Measurements from ENCODE around the gene KIF26B. TPM values are rescaled to one million over a fixed set of nuclear protein-coding genes. Genes with fewer than 3 reads are reported as not detected.
A peak's percentile ranks its signal among the peaks of the same experiment; 100 is the strongest.

Gene KIF26B
- total RNA-seq, 4 donors from 2014 or later, result 2.4 to 6.7 (median 6.1) TPM

DNA sequence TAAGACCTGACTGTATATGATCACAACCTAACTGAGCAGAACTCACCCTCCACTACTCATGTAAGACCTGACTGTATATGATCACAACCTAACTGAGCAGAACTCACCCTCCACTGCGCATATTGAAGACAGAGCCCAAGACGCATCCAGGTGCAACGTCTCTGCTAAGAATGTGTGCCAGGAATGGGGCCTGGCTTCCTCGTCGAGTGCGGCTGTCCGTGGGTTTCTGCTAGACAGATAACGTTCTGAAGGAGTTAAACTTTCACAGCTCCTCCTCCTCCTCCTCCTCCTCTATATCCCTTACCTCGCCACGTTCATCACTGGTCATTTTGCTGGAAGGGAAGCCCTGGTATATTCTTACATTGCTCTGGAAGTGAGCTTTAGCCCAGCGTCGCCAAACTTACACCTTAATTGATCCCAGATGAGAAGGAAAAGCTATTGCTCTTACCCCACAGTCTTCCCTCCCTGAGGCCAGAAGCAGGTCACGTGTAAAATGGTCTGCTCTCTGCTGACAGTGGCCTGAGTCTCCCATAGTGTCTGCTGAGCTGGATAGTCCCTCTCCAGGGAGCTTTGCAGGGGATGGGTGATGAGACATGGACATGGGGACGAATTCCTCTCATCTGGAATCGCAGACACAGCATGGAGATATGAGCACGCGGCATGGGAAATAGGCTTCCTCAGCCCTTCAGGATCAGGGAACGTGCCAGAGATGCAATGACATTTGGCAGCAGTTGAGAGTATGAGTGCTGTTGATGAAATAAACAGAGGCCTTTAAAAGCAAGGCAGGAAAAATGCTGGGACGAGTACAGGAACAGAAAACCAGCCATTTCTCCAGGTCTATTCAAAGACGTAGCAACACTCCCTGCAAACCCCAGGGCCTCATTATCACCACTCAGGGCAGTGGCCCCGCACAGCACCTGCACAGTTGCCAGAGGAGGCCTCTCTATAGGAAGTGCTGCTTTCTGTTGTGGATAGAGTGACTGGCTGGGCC is 528.1 kb downstream of the KIF26B start:
- Histone ChIP-seq H3K27me3 (no peaks in the 10 kb centered on the region), H3K36me3 (no peaks in the 10 kb centered on the region), H3K27ac (no peak overlapping the region), H3K9me3 (no peaks in the 10 kb centered on the region), H3K4me1 (no peaks in the 10 kb centered on the region), H3K4me3 (replicated peaks in 1 of 3) (no peak overlapping the region)
- intact Hi-C loops (cut with DNase I), result no loop called here
- TF ChIP-seq POLR2A (IDR thresholded peaks at IDR 0.05), result no peak
- TF ChIP-seq, protein P1, sequence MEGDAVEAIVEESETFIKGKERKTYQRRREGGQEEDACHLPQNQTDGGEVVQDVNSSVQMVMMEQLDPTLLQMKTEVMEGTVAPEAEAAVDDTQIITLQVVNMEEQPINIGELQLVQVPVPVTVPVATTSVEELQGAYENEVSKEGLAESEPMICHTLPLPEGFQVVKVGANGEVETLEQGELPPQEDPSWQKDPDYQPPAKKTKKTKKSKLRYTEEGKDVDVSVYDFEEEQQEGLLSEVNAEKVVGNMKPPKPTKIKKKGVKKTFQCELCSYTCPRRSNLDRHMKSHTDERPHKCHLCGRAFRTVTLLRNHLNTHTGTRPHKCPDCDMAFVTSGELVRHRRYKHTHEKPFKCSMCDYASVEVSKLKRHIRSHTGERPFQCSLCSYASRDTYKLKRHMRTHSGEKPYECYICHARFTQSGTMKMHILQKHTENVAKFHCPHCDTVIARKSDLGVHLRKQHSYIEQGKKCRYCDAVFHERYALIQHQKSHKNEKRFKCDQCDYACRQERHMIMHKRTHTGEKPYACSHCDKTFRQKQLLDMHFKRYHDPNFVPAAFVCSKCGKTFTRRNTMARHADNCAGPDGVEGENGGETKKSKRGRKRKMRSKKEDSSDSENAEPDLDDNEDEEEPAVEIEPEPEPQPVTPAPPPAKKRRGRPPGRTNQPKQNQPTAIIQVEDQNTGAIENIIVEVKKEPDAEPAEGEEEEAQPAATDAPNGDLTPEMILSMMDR (IDR thresholded peaks at IDR 0.05), result no peak
- peak in 1 of 2 donors; percentile 14 for DNase-seq
- WGBS, 2 donors, result 58 to 70% methylated on average over 21 of the region's 21 CpGs

DNA sequence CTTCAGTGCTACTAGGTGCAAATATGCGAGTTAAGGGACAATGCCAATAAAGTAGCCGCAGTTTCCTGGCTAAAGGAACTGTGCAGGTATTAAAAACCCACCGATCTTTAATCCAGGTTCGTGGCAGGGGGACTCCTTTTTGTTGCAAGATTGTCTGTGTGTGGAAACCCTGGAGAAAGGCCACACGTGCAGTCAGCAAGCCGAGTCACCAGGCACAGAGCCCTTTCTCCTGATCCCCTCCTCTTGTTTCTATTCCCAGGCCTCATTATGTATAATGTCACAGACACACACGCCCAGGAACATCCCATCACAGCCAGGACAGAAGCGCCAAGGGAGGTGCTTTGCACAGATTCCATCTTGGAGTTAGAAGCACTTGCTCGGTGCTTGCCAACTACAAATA is 528.9 kb downstream of the KIF26B start:
- Histone ChIP-seq H3K9me3 (no peaks in the 10 kb centered on the region), H3K4me1 (no peaks in the 10 kb centered on the region), H3K27ac (no peak overlapping the region), H3K36me3 (no peaks in the 10 kb centered on the region), H3K4me3 (replicated peaks in 1 of 3) (no peak overlapping the region), H3K27me3 (no peaks in the 10 kb centered on the region)
- TF ChIP-seq, protein P1 (IDR thresholded peaks at IDR 0.05), result no peak
- no peak for TF ChIP-seq POLR2A (IDR thresholded peaks at IDR 0.05)
- DNase-seq, result no peak
- 73 to 86% methylated on average over 9 of the region's 9 CpGs for WGBS, 2 donors
- intact Hi-C loops (cut with DNase I), result no loop called here

DNA sequence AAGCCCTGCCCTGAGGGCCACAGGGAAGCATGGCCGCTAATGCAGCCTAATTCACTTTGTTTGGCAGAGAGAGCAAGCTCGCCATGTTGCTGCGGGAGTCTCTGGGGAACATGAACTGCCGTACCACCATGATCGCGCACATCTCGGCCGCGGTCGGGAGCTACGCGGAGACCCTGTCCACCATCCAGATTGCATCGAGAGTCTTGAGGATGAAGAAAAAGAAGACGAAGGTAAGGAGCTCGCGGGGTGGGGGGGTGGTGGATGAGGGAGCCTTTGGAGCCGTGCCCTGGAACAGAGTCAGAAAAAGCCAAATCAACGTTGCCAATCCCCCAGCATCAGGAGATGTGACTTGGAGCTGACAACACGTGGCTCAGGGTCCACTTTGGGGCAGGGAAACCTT is 529.4 kb downstream of the KIF26B start:
- no peaks in the 10 kb centered on the region for H3K36me3 ChIP-seq
- WGBS, 2 donors, result 93 to 96% methylated on average over 19 of the region's 19 CpGs
- H3K9me3 ChIP-seq, result no peaks in the 10 kb centered on the region
- TF ChIP-seq, protein P1 (IDR thresholded peaks at IDR 0.05), result no peak
- no peak for TF ChIP-seq POLR2A (IDR thresholded peaks at IDR 0.05)
- no peaks in the 10 kb centered on the region for H3K4me1 ChIP-seq
- H3K27ac ChIP-seq, result no peak overlapping the region
- H3K4me3 ChIP-seq (replicated peaks in 1 of 3), result no peak overlapping the region
- no peaks in the 10 kb centered on the region for H3K27me3 ChIP-seq
- intact Hi-C loops (cut with DNase I), result no loop called here
- no peak for DNase-seq

DNA sequence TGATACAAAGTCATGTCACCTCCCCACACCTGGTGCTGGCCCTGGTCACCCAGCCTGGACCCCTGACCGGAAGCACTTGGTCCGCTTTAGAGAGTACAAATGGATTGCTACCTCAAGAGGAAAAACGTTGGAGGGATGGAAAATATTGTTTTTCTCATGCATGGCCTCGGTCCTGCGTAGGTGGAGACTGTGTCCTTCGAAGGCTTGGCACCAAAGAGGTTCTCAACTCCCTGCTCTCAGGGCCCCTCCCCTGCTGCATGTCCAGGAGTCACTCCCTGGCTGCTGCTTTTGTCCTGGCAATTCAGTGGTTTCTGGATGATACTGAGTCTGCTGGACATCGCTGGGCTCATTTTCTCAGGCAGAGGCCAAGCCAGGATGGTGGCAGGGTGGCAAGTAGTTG is 529.8 kb downstream of the KIF26B start:
- Histone ChIP-seq H3K9me3 (no peaks in the 10 kb centered on the region), H3K4me1 (no peaks in the 10 kb centered on the region), H3K27ac (no peak overlapping the region), H3K36me3 (no peaks in the 10 kb centered on the region), H3K4me3 (replicated peaks in 1 of 3) (no peak overlapping the region), H3K27me3 (no peaks in the 10 kb centered on the region)
- intact Hi-C loops (cut with DNase I), result no loop called here
- no peak for DNase-seq
- WGBS, 2 donors, result 88 to 89% methylated on average over 7 of the region's 7 CpGs
- TF ChIP-seq, protein P1 (IDR thresholded peaks at IDR 0.05), result no peak
- no peak for TF ChIP-seq POLR2A (IDR thresholded peaks at IDR 0.05)

DNA sequence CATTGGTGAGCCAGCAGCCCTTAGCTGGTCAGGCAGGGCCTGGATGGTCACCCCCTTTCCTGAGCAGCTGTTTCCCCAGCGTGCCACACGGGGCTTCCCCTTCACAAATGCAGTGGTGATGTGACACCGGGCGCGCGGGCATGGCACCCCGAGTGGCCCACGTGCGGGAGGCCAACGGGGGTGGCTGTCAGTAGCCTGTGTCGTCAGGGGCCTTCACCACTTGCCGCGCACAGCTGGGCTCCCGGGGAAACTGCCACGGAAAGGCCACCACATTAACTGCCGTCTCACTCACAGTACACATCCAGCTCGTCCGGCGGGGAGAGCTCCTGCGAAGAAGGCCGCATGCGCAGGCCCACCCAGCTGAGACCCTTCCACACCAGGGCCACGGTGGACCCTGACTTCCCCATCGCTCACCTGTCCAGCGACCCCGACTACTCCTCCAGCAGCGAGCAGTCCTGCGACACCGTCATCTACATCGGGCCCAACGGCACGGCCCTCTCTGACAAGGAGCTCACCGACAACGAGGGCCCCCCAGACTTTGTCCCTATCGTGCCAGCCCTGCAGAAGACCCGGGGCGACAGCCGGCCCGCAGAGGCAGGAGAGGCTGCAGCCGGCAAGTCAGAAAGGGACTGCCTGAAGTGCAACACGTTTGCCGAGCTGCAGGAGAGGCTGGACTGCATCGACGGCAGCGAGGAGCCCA is 530.5 kb downstream of the KIF26B start:
- Histone ChIP-seq H3K9me3 (no peaks in the 10 kb centered on the region), H3K4me1 (no peaks in the 10 kb centered on the region), H3K27me3 (no peaks in the 10 kb centered on the region), H3K27ac (no peak overlapping the region), H3K36me3 (no peaks in the 10 kb centered on the region), H3K4me3 (replicated peaks in 1 of 3) (no peak overlapping the region)
- intact Hi-C loops (cut with DNase I), result no loop called here
- DNase-seq, result no peak
- TF ChIP-seq, protein P1 (IDR thresholded peaks at IDR 0.05), result no peak
- TF ChIP-seq POLR2A (IDR thresholded peaks at IDR 0.05), result no peak
- WGBS, 2 donors, result 93 to 96% methylated on average over 32 to 37 of the region's 45 CpGs
